ENCODE data around the gene STIM1. TPM values are rescaled to one million over a fixed set of nuclear protein-coding genes. Genes with fewer than 3 reads are reported as not detected.

The STIM1 gene
- total RNA-seq, 2 experiments from 2014 or later = 62.9 to 68.5 TPM

GRCh38 chr11:4022669-4023068, 167.2 kb downstream of the STIM1 start:
- intact Hi-C loops (cut with micrococcal nuclease) = no loop called here
- no peak for DNase-seq
- Mint-ChIP-seq H3K9me3 (peaks cover 5% of the 10 kb centered on the region), H3K27me3 (ENCODE audit: low read depth) (no peaks in the 10 kb centered on the region), H3K27ac (no peak overlapping the region), H3K4me1 (ENCODE audit: low read depth) (peaks cover 17% of the 10 kb centered on the region), H3K4me3 (no peak overlapping the region), H3K36me3 (ENCODE audit: low read depth) (peaks cover 42% of the 10 kb centered on the region)
- CTCF ChIA-PET = no interaction called here

DNA sequence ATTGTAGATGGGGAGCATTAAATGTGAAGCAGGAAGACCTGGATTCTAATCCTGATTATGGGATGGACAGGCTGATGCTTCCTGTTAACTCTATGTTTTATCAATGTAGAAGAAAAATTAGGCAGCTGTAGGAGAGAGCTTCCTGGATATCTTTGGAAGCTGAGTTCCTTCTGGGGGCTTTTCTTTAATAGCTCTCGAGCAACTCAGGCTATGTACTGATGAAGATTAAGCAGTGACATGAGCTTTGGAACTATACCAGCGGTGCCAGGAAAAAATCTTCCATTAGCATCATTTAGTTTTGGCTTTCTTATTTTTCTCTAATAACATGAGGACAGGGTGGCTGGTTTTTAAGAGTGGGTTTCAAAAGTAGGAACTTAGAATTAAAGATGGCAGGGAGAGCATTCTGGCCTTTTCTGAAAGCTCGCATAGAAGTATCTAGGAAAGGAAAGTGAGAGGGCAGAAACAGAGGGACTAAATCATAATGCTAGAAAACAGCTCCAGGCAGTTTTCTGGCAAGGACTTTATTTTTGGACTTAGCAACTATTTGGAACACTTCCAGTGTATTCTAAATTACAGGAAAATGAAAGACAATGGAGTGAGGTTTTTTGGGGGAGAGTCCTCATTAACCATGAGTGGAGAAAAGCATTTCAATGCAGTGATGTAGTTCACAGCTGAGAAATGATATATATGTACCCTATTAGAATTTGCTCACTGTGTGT, 169.9 kb downstream of the STIM1 start:
- H3K27ac Mint-ChIP-seq = no peak overlapping the region
- H3K4me1 Mint-ChIP-seq (ENCODE audit: low read depth) = peaks cover 5% of the 10 kb centered on the region
- CTCF ChIA-PET = interaction anchor here (0.7 to 1.9 kb wide), 3 partner anchors 19 to 47 kb away, joined by 3 to 4 read pairs (median 3); no protein-coding TSS in a partner anchor
- intact Hi-C loops (cut with micrococcal nuclease) = no loop called here
- DNase-seq = no peak
- H3K36me3 Mint-ChIP-seq (ENCODE audit: low read depth) = peaks cover 42% of the 10 kb centered on the region
- peaks cover 5% of the 10 kb centered on the region for H3K9me3 Mint-ChIP-seq
- no peaks in the 10 kb centered on the region for H3K27me3 Mint-ChIP-seq (ENCODE audit: low read depth)
- H3K4me3 Mint-ChIP-seq = no peak overlapping the region

DNA sequence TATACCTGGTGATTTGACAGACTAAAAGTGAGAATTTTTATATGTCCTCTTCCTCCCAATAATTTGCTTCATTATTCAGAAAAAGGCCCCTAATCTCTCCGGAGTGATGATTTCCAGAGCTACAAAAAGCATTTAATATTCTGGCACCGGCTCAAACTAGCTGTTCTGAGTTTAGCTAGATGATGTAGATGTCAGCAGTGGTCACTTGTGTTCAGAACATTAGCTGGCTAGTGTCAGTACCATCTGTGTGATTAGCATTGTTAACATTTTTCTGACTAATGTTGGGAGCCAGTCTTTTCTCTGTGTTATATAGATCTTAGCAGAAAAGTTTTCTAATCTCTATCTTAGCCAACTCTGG, 170.5 kb downstream of the STIM1 start:
- Mint-ChIP-seq H3K36me3 (ENCODE audit: low read depth) (peaks cover 42% of the 10 kb centered on the region), H3K4me1 (ENCODE audit: low read depth) (peaks cover 6% of the 10 kb centered on the region), H3K27me3 (ENCODE audit: low read depth) (no peaks in the 10 kb centered on the region), H3K4me3 (no peak overlapping the region), H3K9me3 (peaks cover 5% of the 10 kb centered on the region), H3K27ac (no peak overlapping the region)
- no peak for DNase-seq
- CTCF ChIA-PET = interaction anchor here (1.9 kb wide), 1 partner anchor 47 kb away, joined by 4 read pairs; no protein-coding TSS in a partner anchor
- intact Hi-C loops (cut with micrococcal nuclease) = no loop called here

- DNase-seq = no peak
- no peak overlapping the region for H3K27ac Mint-ChIP-seq
- H3K4me1 Mint-ChIP-seq (ENCODE audit: low read depth) = peaks cover 8% of the 10 kb centered on the region
- peaks cover 44% of the 10 kb centered on the region for H3K36me3 Mint-ChIP-seq (ENCODE audit: low read depth)
- no peak overlapping the region for H3K4me3 Mint-ChIP-seq
- H3K27me3 Mint-ChIP-seq (ENCODE audit: low read depth) = no peaks in the 10 kb centered on the region
- CTCF ChIA-PET = interaction anchor here (1.9 kb wide), 1 partner anchor 46 kb away, joined by 4 read pairs; no protein-coding TSS in a partner anchor
- intact Hi-C loops (cut with micrococcal nuclease) = no loop called here
- peaks cover 5% of the 10 kb centered on the region for H3K9me3 Mint-ChIP-seq
Measured at GRCh38 chr11:4026389-4026788, 170.9 kb downstream of the STIM1 start.

DNA sequence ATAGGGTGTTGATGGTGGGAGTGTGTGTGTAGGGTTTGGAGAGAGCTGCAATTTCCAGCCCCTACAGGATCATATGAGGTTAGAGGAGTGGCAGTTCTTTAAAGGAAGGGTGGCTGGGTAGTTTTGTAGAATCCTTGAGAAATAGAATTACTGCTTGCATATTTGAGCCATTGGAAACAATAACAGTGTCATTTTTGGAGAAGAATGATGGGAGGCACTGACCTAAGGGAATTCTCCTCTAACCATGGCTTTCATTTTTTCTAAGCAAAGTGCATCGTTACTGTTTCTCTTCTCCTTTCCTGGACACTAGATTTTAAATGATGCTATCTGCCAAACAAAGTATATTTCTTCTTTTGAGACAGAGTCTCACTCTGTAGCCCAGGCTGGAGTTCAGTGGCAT, 172.3 kb downstream of the STIM1 start:
- H3K36me3 Mint-ChIP-seq (ENCODE audit: low read depth) = peaks cover 45% of the 10 kb centered on the region
- CTCF ChIA-PET = no interaction called here
- H3K27ac Mint-ChIP-seq = no peak overlapping the region

GRCh38 chr11:4030197-4030596, 174.7 kb downstream of the STIM1 start:
- Mint-ChIP-seq H3K27ac (no peak overlapping the region), H3K4me1 (ENCODE audit: low read depth) (peaks cover 8% of the 10 kb centered on the region), H3K4me3 (no peak overlapping the region), H3K36me3 (ENCODE audit: low read depth) (peaks cover 37% of the 10 kb centered on the region), H3K27me3 (ENCODE audit: low read depth) (no peaks in the 10 kb centered on the region), H3K9me3 (peaks cover 17% of the 10 kb centered on the region)
- no peak for DNase-seq
- CTCF ChIA-PET = no interaction called here
- intact Hi-C loops (cut with micrococcal nuclease) = no loop called here

More for the DNA sequence above, 172.3 kb downstream of the STIM1 start:
- DNase-seq = no peak
- intact Hi-C loops (cut with micrococcal nuclease) = no loop called here
- Mint-ChIP-seq H3K9me3 (peaks cover 12% of the 10 kb centered on the region), H3K4me3 (no peak overlapping the region), H3K4me1 (ENCODE audit: low read depth) (peaks cover 5% of the 10 kb centered on the region), H3K27me3 (ENCODE audit: low read depth) (no peaks in the 10 kb centered on the region)

DNA sequence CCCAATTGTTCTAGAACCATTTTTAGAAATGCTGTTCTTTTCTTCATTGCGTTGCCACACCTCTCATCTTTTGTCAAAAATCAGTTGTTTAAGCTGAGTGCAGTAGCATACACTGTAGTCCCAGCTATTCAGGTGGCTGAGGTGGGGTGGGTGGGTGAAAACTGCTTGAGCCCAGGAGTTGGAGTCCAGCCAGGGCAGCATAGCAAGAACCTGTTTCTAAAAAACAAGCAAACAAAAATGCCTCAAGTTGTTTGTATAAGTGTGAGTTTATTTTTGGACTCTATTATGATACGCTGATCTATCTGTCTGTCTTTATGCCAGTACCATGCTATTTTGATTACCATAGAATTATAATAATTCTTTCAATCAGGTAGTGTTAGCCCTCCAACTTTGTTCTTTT, 176.6 kb downstream of the STIM1 start:
- no peak overlapping the region for H3K27ac Mint-ChIP-seq
- intact Hi-C loops (cut with micrococcal nuclease) = no loop called here
- no peak overlapping the region for H3K4me3 Mint-ChIP-seq

GRCh38 chr11:4035985-4036384, 180.5 kb downstream of the STIM1 start:
- CTCF ChIA-PET = no interaction called here
- no peak for DNase-seq
- Mint-ChIP-seq H3K27me3 (ENCODE audit: low read depth) (no peaks in the 10 kb centered on the region), H3K36me3 (ENCODE audit: low read depth) (peaks cover 22% of the 10 kb centered on the region), H3K9me3 (peaks cover 15% of the 10 kb centered on the region), H3K4me3 (no peak overlapping the region), H3K27ac (no peak overlapping the region), H3K4me1 (ENCODE audit: low read depth) (peaks cover 29% of the 10 kb centered on the region)
- intact Hi-C loops (cut with micrococcal nuclease) = no loop called here

More for the DNA sequence above, 176.6 kb downstream of the STIM1 start:
- Mint-ChIP-seq H3K4me1 (ENCODE audit: low read depth) (peaks cover 17% of the 10 kb centered on the region), H3K36me3 (ENCODE audit: low read depth) (peaks cover 26% of the 10 kb centered on the region), H3K9me3 (peaks cover 17% of the 10 kb centered on the region), H3K27me3 (ENCODE audit: low read depth) (no peaks in the 10 kb centered on the region)
- no peak for DNase-seq
- CTCF ChIA-PET = interaction anchor here (0.6 kb wide), 1 partner anchor 29 kb away, joined by 3 read pairs; no protein-coding TSS in a partner anchor

DNA sequence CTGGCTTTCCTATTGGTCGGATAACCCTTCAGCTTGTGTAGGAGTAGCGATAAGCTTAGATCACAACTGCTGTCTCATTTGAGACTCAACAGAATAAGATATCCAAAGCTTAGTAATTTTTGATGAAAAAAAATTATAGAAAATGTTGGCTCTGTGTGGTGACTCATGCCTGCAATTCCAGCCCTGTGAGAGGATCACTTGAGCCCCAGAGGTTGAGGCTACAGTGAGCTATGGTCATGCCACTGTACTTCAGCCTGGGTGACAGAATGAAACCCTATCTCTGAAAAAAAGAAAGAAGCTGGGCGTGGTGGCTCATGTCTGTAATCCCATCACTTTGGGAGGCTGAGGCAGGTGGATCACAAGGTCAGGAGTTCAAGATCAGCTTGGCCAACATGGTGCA, 183.5 kb downstream of the STIM1 start:
- no peak overlapping the region for H3K27ac Mint-ChIP-seq
- CTCF ChIA-PET = interaction anchor here (1.8 kb wide), 1 partner anchor 34 kb away, joined by 7 read pairs; no protein-coding TSS in a partner anchor

DNA sequence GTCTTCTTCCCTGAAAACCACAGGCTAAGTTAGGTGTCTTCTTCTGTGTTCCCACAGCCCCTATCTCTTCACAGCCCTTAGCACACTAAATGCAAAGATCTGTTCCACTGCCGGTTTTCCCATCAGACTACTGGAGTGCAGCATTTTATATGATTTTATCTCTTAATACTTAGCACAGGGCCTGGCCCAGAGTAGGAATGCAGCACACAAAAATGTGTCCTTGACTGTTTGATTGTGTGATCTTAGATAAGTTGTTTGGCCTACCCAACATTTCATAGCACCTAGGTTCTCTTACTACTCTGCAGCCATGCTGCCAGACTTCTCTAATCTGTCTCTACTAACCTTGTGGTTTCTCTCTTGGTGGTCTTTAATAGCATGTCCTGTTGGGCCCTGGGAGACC, 185.0 kb downstream of the STIM1 start:
- H3K9me3 Mint-ChIP-seq = peaks cover 3% of the 10 kb centered on the region
- H3K27ac Mint-ChIP-seq = no peak overlapping the region
- H3K36me3 Mint-ChIP-seq (ENCODE audit: low read depth) = peaks cover 6% of the 10 kb centered on the region
- H3K4me1 Mint-ChIP-seq (ENCODE audit: low read depth) = peaks cover 28% of the 10 kb centered on the region
- intact Hi-C loops (cut with micrococcal nuclease) = no loop called here
- CTCF ChIA-PET = no interaction called here
- H3K4me3 Mint-ChIP-seq = no peak overlapping the region
- no peaks in the 10 kb centered on the region for H3K27me3 Mint-ChIP-seq (ENCODE audit: low read depth)
- DNase-seq = no peak

More for the DNA sequence above, 183.5 kb downstream of the STIM1 start:
- H3K9me3 Mint-ChIP-seq = peaks cover 6% of the 10 kb centered on the region
- H3K36me3 Mint-ChIP-seq (ENCODE audit: low read depth) = peaks cover 14% of the 10 kb centered on the region
- DNase-seq = no peak
- H3K4me3 Mint-ChIP-seq = no peak overlapping the region
- no peaks in the 10 kb centered on the region for H3K27me3 Mint-ChIP-seq (ENCODE audit: low read depth)
- H3K4me1 Mint-ChIP-seq (ENCODE audit: low read depth) = peaks cover 30% of the 10 kb centered on the region
- intact Hi-C loops (cut with micrococcal nuclease) = no loop called here

DNA sequence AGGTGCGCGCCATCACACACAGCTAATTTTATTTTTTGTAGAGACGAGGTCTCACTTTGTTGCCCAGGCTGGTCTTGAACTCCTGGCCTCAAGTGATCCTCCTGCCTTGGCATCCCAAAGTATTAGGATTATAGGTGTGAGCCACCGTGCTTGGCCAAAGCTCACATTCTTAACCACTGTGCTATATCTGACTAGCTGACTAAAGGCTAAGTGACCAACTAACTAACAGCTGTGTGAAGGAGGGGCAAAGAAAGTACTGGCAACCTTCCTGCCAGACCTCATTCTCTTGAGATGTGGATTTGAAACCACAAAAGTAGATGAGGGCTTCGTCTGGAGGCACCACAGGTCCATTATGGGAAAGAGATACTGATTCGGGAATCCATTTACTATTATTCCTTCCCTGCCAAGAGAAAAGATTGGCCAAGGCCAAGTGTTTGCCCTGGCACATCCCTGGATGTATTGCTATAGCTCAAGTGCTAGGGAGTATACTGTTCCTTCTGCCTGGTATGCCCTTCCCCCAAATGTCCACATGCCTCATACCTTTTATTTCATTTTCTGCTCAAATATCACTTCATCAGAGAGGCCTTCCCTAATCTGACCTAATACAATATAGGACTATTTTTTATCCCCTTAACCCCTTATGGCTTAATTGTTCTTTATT, 186.4 kb downstream of the STIM1 start:
- H3K36me3 Mint-ChIP-seq (ENCODE audit: low read depth) = peaks cover 4% of the 10 kb centered on the region
- intact Hi-C loops (cut with micrococcal nuclease) = no loop called here
- H3K4me3 Mint-ChIP-seq = no peak overlapping the region
- H3K27ac Mint-ChIP-seq = no peak overlapping the region
- no peaks in the 10 kb centered on the region for H3K27me3 Mint-ChIP-seq (ENCODE audit: low read depth)
- CTCF ChIA-PET = interaction anchor here (0.9 to 1.2 kb wide), 3 partner anchors 18 to 190 kb away, joined by 4 to 8 read pairs (median 5); partner anchors contain the start of gene STIM1
- peaks cover 28% of the 10 kb centered on the region for H3K4me1 Mint-ChIP-seq (ENCODE audit: low read depth)
- no peak for DNase-seq
- H3K9me3 Mint-ChIP-seq = no peaks in the 10 kb centered on the region

DNA sequence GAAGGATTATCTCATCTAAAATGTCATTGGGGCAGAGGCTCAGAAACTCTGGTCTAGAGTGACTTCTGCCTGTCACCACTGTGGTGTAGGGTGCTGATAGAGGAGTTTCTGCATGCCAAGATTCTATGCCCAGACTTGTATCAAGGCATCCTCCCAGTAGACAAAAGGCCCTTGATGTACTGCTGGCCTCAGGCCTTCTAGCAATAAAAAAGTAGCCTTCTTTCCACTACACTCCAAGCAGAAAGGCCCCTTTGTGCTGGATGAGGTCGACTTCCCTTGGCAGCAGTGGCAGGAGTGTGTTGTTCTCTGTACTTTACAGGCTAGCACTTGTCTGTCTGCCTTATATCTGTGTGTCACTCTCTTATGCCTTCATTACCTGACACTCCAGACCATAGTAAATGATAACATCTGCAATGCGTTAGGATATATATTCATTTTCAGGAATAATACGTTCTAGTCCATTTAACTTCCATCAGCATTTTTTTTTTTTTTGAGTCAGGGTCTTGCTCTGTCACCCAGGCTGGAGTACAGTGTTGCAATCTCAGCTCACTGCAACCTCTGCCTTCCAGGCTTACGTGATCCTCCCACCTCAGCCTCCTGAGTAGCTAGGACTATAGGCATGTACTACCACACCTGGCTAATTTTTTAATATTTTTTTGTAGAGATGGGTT, 189.6 kb downstream of the STIM1 start:
- Mint-ChIP-seq H3K9me3 (no peaks in the 10 kb centered on the region), H3K4me1 (ENCODE audit: low read depth) (peaks cover 25% of the 10 kb centered on the region), H3K4me3 (no peak overlapping the region), H3K36me3 (ENCODE audit: low read depth) (peaks cover 2% of the 10 kb centered on the region), H3K27me3 (ENCODE audit: low read depth) (no peaks in the 10 kb centered on the region), H3K27ac (no peak overlapping the region)
- no peak for DNase-seq
- intact Hi-C loops (cut with micrococcal nuclease) = no loop called here
- CTCF ChIA-PET = interaction anchor here (1.1 to 1.6 kb wide), 3 partner anchors 20 to 196 kb away, joined by 3 to 6 read pairs (median 3); no protein-coding TSS in a partner anchor

All from activated naive CD4-positive, alpha-beta T cell treated with anti-CD3 and anti-CD28 coated beads for 36 hours (primary cell).